ENCODE results near the gene MALL.
"Not testable (repeated sequence)": the region's sequence is repeated elsewhere in the genome, so short reads cannot be mapped to it uniquely, and the experiment has no call there.

MALL gene

DNA sequence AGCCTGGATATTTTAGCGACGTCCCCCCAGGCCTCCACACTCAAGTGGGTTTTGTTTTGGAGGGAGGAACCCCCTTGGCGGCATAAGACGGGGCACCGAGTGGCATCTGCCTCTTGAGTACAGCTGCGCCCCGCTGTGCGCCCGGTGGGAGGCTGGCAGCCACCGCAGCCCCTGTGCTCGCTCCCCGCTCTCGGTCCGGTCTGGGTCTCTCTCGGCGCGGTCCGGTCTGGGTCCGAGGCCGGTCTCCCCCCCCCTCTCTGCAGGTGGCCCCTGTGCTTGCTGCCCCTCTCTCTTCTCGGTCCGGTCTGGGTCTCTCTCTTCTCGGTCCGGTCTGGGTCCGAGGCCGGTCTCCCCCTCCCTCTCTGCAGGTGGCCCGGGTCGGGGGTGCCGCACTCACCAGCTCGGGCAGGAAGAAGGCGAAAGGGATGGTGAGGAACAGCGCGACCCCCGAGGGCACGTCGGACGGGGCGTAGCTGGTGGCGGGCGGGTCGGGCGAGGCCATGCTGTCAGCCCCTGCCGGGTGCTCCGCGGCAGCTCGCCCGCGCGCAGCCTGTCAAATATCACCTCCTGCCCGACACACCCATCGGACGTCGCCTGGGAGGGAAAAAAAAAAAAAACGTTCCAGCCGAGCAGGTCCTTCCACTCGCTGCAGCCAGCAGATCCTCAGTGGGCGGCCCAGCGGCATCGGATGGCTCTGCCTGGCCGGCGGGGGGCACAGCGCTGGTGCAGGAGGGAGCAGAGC lies at the start of gene MALL:
Gene MALL, minus strand, starts transcription at position 532 of the 742 bp plus-strand sequence. Its CDS starts 30 bp downstream, at position 502.
- DNase-seq (ENCODE audit: low read depth), result peak; percentile 21
- peak within 1 kb of the TSS; percentile 65 for H3K4me3 ChIP-seq (ENCODE audit: low read length)

DNA sequence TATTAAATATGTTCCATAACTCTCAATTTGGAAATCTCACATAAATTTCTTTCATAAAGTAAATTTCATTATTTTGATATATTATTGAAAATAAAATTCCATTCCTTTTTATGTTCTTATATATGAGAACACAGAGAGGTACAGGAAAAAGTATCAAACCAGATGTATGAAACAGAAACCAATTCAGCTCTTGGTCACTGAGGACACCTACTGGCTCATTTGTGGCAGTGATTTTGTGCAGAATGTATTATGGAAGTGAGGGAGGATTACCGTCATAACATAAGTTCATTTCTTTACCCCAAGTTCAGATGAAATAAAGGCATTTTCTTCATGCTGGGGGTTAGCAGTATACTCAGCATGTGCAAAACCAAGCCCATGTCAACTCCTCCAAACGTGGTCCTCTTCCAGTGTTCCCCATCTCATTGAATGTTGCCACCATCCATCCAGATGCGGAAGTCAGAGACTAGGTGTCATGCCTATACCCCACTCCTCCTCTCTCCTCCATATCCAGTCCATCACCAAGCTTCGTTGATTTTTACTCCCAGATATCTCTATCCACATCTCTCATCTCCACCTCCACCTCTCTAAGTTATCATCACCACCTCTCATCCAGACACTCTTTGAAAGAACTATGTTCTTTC lies 41.7 kb upstream of the MALL start:
- TF ChIP-seq CTCF (conservative IDR thresholded peaks at IDR 0.05; ENCODE audit: low read length), result peak; percentile 93
- DNase-seq (ENCODE audit: low read depth), result peak; percentile 64
- H3K4me3 ChIP-seq (ENCODE audit: low read length), result no peak overlapping the region

More for the DNA sequence above, at the start of gene MALL:
- TF ChIP-seq CTCF (conservative IDR thresholded peaks at IDR 0.05; ENCODE audit: low read length), result no peak

- DNase-seq (ENCODE audit: low read depth), result not testable (repeated sequence)
Observed at GRCh38 chr2:110154828-110155227, 39.2 kb upstream of the MALL start.

GRCh38 chr2:110154188-110154587 lies 38.6 kb upstream of the MALL start:
- DNase-seq (ENCODE audit: low read depth); H3K4me3 ChIP-seq (ENCODE audit: low read length): not testable (repeated sequence)

More at GRCh38 chr2:110154828-110155227, 39.2 kb upstream of the MALL start:
- not testable (repeated sequence) for H3K4me3 ChIP-seq (ENCODE audit: low read length)

- no peak overlapping the region for H3K4me3 ChIP-seq (ENCODE audit: low read length)
- no peak for TF ChIP-seq CTCF (conservative IDR thresholded peaks at IDR 0.05; ENCODE audit: low read length)
- DNase-seq (ENCODE audit: low read depth), result no peak
Observed at GRCh38 chr2:110153416-110153815, 37.8 kb upstream of the MALL start.

DNA sequence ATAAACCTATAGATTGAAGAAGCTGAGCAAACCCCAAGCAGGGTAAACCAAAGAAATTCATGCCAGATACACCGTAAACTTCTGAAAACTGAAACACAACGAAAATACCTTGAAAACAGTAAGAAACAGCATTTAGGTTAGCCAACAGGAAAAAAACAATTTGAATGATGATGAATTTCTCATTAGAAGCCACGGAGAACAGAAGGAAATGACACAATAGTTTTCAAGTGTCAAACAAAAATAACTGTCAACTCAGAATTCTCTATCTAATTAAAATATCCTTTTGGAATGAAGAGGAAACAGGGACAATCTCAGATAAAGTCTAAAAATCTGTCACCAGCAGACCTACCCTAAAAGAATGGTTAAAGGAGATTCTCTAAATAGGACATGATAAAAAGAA lies 37.3 kb upstream of the MALL start:
- DNase-seq (ENCODE audit: low read depth), result no peak
- no peak for TF ChIP-seq CTCF (conservative IDR thresholded peaks at IDR 0.05; ENCODE audit: low read length)
- no peak overlapping the region for H3K4me3 ChIP-seq (ENCODE audit: low read length)

DNA sequence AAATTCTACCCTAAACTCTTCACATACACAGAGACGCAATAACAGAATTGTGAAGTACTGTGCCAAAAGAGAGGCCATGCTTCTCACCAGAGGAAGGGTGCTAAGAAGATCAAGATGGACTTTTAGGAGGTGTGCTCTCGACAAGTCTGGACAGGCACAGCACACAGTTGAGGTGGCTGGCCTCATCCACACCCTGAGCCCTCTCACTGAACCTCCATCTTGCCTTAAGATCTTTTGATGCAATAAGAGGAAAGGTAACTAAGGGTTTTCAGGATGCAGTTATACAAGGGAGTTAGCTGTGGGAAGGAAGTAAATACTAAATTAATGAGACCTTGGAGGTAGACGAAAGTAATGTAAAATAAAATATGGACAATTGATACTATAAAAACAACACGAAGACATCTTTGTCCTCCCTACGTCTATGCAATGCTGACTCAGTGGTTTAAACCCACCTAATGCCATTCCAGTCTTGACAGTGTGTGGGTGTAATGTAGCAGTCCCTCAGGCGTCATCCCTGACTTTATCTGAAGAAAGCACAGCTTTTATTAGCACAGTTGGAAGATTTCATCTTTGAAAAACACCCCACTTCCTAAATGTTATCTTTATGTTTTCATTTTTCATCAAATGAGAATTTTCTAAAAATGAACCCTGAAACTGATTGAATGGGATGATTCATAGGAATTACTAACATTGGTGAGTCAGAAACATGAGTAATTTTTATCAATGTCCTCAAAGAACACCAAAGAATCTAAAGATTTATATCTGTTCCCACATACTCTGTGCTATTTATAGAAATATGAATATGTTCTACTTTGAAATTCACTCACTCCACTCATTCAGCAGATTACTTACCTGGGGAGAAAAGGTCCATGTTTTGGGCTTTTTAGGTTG lies 34.0 kb upstream of the MALL start:
- peak; percentile 40 for DNase-seq (ENCODE audit: low read depth)
- TF ChIP-seq CTCF (conservative IDR thresholded peaks at IDR 0.05; ENCODE audit: low read length), result no peak
- H3K4me3 ChIP-seq (ENCODE audit: low read length), result no peak overlapping the region

Data from AG10803 (cell line).